GM12801 (cell line): ENCODE data around the gene ABCF1.

Experiments
- TF ChIP-seq, protein P1 (sequence below): IDR thresholded peaks from one replicate; pipeline ENCODE4 v1.5.1; 2011; ENCODE audit warnings: control low read depth; ENCODE audit not compliant: insufficient read length; ENCODE audit errors: extremely low read depth

ABCF1 gene

DNA sequence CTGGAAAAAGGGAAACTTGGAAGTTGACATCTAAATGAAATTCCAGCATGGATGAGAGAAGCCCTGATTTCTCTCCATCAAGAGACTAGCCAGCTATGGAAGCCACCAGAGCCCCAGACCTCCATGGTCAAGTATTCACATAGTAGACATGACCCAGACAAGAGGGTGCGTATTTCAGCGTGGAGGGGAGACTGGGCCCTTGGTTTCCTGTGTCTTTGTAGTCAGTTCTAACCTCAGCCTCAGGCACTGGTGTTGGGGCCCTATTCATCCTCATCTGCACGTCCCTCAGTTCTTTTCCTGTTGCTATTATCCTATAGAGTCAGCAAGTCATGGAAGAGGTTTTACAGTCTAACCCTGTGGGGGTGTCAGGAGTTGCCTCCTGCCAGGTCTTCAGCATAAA is 27.4 kb upstream of the ABCF1 start:
- TF ChIP-seq, protein P1, sequence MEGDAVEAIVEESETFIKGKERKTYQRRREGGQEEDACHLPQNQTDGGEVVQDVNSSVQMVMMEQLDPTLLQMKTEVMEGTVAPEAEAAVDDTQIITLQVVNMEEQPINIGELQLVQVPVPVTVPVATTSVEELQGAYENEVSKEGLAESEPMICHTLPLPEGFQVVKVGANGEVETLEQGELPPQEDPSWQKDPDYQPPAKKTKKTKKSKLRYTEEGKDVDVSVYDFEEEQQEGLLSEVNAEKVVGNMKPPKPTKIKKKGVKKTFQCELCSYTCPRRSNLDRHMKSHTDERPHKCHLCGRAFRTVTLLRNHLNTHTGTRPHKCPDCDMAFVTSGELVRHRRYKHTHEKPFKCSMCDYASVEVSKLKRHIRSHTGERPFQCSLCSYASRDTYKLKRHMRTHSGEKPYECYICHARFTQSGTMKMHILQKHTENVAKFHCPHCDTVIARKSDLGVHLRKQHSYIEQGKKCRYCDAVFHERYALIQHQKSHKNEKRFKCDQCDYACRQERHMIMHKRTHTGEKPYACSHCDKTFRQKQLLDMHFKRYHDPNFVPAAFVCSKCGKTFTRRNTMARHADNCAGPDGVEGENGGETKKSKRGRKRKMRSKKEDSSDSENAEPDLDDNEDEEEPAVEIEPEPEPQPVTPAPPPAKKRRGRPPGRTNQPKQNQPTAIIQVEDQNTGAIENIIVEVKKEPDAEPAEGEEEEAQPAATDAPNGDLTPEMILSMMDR, result no peak

DNA sequence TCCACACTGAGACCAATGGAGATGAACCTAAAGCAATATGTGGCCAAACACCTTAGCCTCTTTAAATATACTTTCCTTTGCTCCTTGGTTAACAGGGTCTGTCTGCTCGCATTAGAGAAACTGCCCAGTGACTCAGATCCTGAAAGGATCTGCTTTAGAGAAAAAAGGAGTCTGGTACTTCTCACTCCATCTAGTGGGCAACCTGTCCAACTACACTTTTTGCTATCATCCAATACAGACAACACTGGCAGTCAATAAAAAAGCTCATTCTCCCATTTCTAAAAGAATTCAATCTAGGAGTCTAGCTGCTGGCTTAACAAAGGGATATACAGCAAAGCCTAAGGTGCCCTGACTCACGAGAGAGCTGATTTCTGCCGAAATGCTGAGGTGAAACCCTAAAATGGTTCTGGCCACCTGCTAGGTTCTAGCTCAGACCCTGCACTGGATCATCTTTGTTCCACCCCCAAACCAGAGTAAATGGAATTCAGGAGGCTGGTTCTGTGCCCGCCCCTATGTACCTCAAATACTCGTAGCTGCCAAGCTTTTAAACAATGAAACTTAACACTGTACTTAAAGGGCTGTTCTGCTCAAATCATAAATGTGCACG is 26.5 kb upstream of the ABCF1 start:
- TF ChIP-seq, protein P1, result peak; percentile 58

DNA sequence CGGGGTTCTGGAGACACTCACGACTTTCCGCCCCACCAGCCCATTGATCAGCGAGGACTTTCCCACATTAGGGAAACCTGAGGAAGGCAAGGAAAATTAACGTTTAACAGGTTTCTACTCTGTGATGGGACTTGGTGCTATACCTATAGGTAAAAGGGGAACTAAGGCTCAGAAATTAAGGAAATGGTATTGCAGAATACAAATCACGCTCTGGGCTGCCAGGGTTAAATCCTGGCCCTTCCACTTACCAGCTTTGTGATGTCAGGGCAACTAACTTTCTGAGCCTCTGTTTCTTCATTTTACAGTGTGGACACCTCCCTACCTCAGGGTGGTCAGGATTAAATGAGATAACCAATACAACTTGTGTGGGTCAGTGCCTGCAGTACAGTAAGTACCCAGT is 23.8 kb upstream of the ABCF1 start:
- TF ChIP-seq, protein P1, result no peak

DNA sequence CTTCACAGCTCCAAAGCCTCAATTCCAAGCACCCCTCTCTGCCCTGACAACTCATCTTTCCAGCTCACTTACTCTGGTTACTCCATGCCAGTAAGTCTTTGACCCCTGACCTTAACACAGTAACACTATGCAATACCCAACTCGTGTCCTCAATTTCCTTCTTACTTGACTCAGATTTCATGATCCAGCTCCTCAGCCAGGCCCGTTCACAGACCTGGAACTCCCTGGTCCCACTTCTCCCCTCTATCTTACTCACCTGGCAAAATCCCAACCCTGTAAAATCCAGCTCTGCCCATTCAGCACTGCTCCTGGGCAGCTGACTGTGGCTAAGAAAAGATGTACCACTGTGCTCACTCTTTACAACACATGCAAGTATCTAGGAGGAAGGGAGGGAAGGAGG is 22.9 kb upstream of the ABCF1 start:
- TF ChIP-seq, protein P1, result no peak

DNA sequence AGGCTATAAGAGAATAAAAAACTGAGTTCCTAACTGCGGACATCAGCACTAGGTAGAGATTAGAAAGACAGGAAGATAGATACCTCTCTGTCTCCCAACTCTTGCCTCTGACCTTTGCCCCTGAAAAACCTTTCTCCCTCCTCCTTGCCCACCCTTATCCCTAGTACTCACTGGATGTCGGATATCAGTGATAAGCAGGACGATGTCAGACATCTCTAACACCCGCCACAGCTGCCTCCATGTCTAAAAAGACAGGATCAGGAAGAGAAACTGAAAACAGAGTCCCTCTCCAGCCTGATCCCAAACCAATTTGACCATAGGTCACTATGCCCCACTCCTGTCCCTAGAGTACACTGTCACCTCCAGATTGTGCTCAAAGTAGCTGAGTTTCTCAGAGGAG is 16.8 kb upstream of the ABCF1 start:
- TF ChIP-seq, protein P1, result no peak

DNA sequence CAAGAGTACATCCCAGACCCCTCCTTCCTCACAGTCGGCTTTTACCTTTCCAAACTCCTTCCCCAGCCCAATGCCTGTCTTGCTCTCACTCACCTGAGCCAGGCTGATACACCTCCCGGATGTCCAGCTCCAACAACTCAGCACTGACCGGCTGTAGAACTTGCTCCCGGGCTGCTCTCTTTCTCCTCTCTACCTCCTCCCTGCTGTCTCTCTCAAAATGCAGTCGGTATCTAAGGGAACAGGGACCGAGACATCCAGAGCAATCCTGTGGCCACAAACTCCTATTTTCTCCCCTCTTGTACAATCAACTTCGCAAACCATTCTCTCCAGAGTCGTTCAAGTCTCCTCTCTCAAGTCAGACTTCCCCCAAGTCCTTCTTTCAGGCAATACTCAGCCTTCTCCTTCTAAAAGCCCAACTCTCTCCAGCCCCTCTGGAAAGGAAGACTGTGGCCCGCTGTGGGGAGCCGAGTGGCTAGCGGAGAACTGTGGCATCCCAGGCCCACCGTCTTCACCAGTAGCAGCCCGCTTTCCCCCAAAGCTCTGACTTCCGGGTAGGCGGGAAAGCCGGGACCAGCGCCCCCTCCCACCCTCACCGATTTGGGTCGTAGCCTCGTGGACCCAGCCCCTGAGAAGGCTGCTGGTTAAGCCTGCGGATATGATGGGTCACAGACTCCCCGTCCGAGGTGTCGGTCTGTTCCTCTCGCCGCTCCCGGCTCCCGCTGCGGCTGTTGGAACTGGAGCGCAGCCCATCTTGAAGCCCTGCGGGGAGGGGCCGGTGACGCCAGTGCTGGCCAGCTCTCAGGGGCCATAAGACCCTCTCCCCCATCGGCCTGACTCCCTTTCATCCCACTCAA is 16.1 kb upstream of the ABCF1 start:
- TF ChIP-seq, protein P1, result no peak

DNA sequence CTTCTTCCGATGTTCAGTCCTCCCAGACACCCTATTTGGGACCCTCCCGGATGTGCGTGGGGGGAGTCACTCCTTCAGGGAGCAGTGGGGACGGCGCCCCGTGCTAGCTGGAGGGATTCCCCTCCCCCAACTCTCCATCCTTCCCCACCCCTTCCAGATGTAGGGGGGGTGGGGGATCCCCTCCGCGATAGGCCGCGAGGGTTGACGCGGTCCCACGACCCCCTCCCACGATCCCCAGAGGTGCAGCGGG is 15.5 kb upstream of the ABCF1 start:
- TF ChIP-seq, protein P1, result no peak
